ENCODE results near the gene BANP.

The BANP gene

DNA sequence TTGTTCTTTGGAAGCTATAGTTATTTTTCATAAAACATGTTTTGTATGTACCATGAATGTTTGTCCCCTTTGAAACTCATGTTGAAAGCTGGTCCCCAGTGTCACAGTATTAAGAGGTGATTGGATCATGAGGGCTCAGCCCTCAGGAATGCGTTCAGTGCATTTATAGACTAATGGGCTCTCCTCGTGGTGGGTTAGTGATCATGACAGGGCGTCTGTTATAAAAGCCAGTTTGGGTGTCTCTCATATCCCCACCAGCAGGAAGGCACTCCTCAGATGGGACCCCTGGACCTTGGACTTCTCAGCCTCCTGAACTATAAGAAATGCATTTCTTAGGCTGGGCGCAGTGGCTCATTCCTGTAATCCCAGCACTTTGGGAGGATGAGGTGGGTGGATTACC is 10.4 kb downstream of the BANP start:
- peaks cover 9% of the 10 kb centered on the region; the same call in 1 of the 2 replicates for H3K4me1 ChIP-seq (ENCODE audit: control insufficient read depth, insufficient read depth, low read length)
- H3K4me3 ChIP-seq (ENCODE audit: low read depth, low read length), result no peak overlapping the region
- peaks cover 0 to 14% of the 10 kb centered on the region in 2 experiments; a peak in 1 of 3 replicates for H3K36me3 ChIP-seq (ENCODE audit: control insufficient read depth in 2 of 2, insufficient read depth in 1 of 2, low read length in 2 of 2)
- TF ChIP-seq ZNF600 (tag by site-specific recombination; IDR thresholded peaks at IDR 0.05), result no peak
- TF ChIP-seq ZNF114 (tag by site-specific recombination; IDR thresholded peaks at IDR 0.05), result no peak
- no peak for TF ChIP-seq ZNF175 (tag by site-specific recombination; IDR thresholded peaks at IDR 0.05)
- TF ChIP-seq ZNF146 (tag by site-specific recombination; IDR thresholded peaks at IDR 0.05), result no peak
- TF ChIP-seq ZNF426 (tag by site-specific recombination; IDR thresholded peaks at IDR 0.05), result no peak
- TF ChIP-seq, protein P1, sequence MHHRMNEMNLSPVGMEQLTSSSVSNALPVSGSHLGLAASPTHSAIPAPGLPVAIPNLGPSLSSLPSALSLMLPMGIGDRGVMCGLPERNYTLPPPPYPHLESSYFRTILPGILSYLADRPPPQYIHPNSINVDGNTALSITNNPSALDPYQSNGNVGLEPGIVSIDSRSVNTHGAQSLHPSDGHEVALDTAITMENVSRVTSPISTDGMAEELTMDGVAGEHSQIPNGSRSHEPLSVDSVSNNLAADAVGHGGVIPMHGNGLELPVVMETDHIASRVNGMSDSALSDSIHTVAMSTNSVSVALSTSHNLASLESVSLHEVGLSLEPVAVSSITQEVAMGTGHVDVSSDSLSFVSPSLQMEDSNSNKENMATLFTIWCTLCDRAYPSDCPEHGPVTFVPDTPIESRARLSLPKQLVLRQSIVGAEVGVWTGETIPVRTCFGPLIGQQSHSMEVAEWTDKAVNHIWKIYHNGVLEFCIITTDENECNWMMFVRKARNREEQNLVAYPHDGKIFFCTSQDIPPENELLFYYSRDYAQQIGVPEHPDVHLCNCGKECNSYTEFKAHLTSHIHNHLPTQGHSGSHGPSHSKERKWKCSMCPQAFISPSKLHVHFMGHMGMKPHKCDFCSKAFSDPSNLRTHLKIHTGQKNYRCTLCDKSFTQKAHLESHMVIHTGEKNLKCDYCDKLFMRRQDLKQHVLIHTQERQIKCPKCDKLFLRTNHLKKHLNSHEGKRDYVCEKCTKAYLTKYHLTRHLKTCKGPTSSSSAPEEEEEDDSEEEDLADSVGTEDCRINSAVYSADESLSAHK (tag by site-specific recombination; IDR thresholded peaks at IDR 0.05), result no peak
- no peak for TF ChIP-seq ZNF549 (tag by site-specific recombination; IDR thresholded peaks at IDR 0.05)
- TF ChIP-seq ZNF561 (tag by site-specific recombination; IDR thresholded peaks at IDR 0.05; ENCODE audit: borderline replicate concordance), result no peak
- TF ChIP-seq ZNF366 (tag by site-specific recombination; conservative IDR thresholded peaks at IDR 0.05), result no peak
- TF ChIP-seq ZNF174 (tag by site-specific recombination; IDR thresholded peaks at IDR 0.05), result no peak
- TF ChIP-seq, protein P2, sequence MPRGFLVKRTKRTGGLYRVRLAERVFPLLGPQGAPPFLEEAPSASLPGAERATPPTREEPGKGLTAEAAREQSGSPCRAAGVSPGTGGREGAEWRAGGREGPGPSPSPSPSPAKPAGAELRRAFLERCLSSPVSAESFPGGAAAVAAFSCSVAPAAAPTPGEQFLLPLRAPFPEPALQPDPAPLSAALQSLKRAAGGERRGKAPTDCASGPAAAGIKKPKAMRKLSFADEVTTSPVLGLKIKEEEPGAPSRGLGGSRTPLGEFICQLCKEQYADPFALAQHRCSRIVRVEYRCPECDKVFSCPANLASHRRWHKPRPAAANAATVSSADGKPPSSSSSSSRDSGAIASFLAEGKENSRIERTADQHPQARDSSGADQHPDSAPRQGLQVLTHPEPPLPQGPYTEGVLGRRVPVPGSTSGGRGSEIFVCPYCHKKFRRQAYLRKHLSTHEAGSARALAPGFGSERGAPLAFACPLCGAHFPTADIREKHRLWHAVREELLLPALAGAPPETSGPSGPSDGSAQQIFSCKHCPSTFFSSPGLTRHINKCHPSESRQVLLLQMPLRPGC (tag by site-specific recombination; IDR thresholded peaks at IDR 0.05), result no peak
- no peak for TF ChIP-seq KLF1 (tag by site-specific recombination; IDR thresholded peaks at IDR 0.05)
- TF ChIP-seq SCRT1 (tag by site-specific recombination; IDR thresholded peaks at IDR 0.05; ENCODE audit: borderline replicate concordance), result no peak
- no peak for TF ChIP-seq KLF9 (tag by site-specific recombination; IDR thresholded peaks at IDR 0.05; ENCODE audit: low read depth)
- no peak for TF ChIP-seq ZNF335 (tag by site-specific recombination; conservative IDR thresholded peaks at IDR 0.05)
- TF ChIP-seq ZBTB8A (tag by site-specific recombination; IDR thresholded peaks at IDR 0.05), result no peak
- no peak for TF ChIP-seq ZNF274 (IDR thresholded peaks at IDR 0.05; ENCODE audit: low read length)
- no peak for TF ChIP-seq ZNF274 (tag by site-specific recombination; IDR thresholded peaks at IDR 0.05; ENCODE audit: borderline replicate concordance)
- no peak for TF ChIP-seq IKZF3 (tag by site-specific recombination; IDR thresholded peaks at IDR 0.05)
- TF ChIP-seq, protein P3, sequence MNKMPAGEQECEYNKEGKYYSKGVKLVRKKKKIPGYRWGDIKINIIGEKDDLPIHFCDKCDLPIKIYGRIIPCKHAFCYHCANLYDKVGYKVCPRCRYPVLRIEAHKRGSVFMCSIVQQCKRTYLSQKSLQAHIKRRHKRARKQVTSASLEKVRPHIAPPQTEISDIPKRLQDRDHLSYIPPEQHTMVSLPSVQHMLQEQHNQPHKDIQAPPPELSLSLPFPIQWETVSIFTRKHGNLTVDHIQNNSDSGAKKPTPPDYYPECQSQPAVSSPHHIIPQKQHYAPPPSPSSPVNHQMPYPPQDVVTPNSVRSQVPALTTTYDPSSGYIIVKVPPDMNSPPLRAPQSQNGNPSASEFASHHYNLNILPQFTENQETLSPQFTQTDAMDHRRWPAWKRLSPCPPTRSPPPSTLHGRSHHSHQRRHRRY (tag by site-specific recombination; IDR thresholded peaks at IDR 0.05), result no peak
- no peak for TF ChIP-seq ZNF664 (tag by site-specific recombination; IDR thresholded peaks at IDR 0.05)
- CTCF ChIA-PET, result interaction anchor here (0.7 kb wide), 1 partner anchor 16 kb away, joined by 3 read pairs; no protein-coding TSS in a partner anchor
- POLR2A ChIA-PET, result no interaction called here
- H3K27ac ChIP-seq (ENCODE audit: extremely low read depth, low read depth, low read length), result no peak overlapping the region
- H3K9me3 ChIP-seq (ENCODE audit: control insufficient read depth, insufficient read depth, low read depth, low read length), result no peaks in the 10 kb centered on the region

DNA sequence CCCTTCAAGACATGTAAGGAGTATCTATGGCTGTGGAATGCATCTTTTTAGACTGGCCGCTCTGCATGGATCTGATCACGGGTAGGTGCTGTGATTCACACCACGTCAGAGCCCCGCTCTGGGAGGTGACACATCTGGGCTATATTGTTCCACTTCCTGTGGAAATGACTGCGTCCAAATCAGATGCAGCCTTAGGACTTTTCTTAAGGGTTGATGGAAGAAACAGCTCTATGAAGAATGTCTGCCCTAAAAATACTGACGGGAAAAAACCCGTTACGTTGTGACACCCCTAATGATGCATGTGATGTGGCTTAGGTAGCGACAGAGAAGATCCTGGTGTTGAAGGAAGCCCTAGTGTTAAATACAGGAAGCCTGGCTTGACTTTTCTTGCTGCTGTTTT is 12.2 kb downstream of the BANP start:
- ChIA-PET POLR2A (no interaction called here), CTCF (no interaction called here)
- H3K4me1 ChIP-seq (ENCODE audit: control insufficient read depth, insufficient read depth, low read length), result peaks cover 9% of the 10 kb centered on the region; the same call in 1 of the 2 replicates
- no peak overlapping the region for H3K4me3 ChIP-seq (ENCODE audit: low read depth, low read length)
- H3K9me3 ChIP-seq (ENCODE audit: control insufficient read depth, insufficient read depth, low read depth, low read length), result no peaks in the 10 kb centered on the region
- H3K36me3 ChIP-seq (ENCODE audit: control insufficient read depth in 2 of 2, insufficient read depth in 1 of 2, low read length in 2 of 2), result no peaks in the 10 kb centered on the region
- no peak overlapping the region for H3K27ac ChIP-seq (ENCODE audit: extremely low read depth, low read depth, low read length)
- no peak for TF ChIP-seq ZNF350 (tag by site-specific recombination; IDR thresholded peaks at IDR 0.05)
- TF ChIP-seq, protein P4, sequence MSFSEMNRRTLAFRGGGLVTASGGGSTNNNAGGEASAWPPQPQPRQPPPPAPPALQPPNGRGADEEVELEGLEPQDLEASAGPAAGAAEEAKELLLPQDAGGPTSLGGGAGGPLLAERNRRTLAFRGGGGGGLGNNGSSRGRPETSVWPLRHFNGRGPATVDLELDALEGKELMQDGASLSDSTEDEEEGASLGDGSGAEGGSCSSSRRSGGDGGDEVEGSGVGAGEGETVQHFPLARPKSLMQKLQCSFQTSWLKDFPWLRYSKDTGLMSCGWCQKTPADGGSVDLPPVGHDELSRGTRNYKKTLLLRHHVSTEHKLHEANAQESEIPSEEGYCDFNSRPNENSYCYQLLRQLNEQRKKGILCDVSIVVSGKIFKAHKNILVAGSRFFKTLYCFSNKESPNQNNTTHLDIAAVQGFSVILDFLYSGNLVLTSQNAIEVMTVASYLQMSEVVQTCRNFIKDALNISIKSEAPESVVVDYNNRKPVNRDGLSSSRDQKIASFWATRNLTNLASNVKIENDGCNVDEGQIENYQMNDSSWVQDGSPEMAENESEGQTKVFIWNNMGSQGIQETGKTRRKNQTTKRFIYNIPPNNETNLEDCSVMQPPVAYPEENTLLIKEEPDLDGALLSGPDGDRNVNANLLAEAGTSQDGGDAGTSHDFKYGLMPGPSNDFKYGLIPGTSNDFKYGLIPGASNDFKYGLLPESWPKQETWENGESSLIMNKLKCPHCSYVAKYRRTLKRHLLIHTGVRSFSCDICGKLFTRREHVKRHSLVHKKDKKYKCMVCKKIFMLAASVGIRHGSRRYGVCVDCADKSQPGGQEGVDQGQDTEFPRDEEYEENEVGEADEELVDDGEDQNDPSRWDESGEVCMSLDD (tag by site-specific recombination; IDR thresholded peaks at IDR 0.05), result no peak
- TF ChIP-seq ZNF416 (tag by site-specific recombination; IDR thresholded peaks at IDR 0.05), result no peak
- no peak for TF ChIP-seq ZNF670 (tag by site-specific recombination; IDR thresholded peaks at IDR 0.05; ENCODE audit: low read depth)
